ENCODE measurements around the gene CLIC4. TPM values are rescaled to one million over a fixed set of nuclear protein-coding genes. Genes with fewer than 3 reads are reported as not detected.
A peak's percentile ranks its signal among the peaks of the same experiment; 100 is the strongest.
"Not testable (repeated sequence)": the region's sequence is repeated elsewhere in the genome, so short reads cannot be mapped to it uniquely, and the experiment has no call there.

CLIC4 gene
- total and polyA plus RNA-seq, 5 donors, result 110 to 248 (median 229) TPM

DNA sequence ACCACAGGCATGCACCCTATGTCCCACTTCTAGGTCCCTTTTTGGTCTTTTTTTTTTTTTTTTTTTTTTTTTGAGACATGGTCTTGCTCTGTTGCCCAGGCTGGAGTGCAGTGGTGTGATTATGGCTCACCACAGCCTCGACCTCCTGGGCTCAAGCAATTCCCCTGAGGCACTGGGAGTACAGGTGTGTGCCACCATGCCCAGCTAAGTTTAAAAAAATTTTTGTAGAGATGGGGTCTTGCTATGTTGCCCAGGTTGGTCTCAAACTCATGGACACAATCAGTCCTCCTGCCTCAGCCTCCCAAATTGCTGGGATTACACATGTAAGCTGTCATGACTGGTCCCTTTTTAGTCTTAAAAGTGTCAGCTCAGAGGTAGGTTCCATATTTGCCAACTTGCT is 75.0 kb downstream of the CLIC4 start:
- WGBS, result 85% methylated on average over 1 of the region's 1 CpG
- intact Hi-C loops (cut with DNase I), result loop anchor here in 2 of 4 donors (10.0 kb wide), 2 partner anchors 55 to 75 kb away; partner anchors contain the start of gene CLIC4 (in 1 of the 2)
- not testable (repeated sequence) for DNase-seq; ATAC-seq; H3K9me3 ChIP-seq (ENCODE audit: control insufficient read depth, low read length); H3K27ac ChIP-seq (ENCODE audit: low read length); H3K4me1 ChIP-seq (ENCODE audit: control insufficient read depth, insufficient read depth, low read length); H3K27me3 ChIP-seq (ENCODE audit: control insufficient read depth, insufficient read depth); H3K4me3 ChIP-seq (ENCODE audit: low read length)

DNA sequence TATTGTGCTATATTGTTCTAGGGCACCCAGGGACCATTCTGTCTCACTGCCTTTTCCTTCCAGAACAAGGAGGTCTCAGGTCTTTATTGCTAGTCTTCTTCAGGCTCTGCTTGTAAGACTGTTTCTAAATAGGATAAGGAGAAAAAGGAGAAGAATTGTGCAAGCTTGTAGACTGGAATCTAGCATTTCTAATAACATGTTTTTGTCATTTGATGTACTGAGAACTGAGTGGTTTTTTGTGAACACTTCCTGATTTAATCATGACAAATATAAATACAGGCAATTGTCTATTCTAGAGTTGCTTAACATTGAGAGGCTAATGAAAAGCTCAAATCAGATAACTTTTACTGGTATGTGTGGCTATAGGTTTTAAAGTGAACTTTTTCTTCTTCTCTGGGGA is 77.6 kb downstream of the CLIC4 start:
- H3K9me3 ChIP-seq (ENCODE audit: control insufficient read depth, low read length), result no peaks in the 10 kb centered on the region
- no peak for DNase-seq
- H3K4me3 ChIP-seq (ENCODE audit: low read length), result no peak overlapping the region
- intact Hi-C loops (cut with DNase I), result loop anchor here in 2 of 4 donors (10.0 kb wide), 2 partner anchors 58 to 78 kb away; partner anchors contain the start of gene CLIC4 (in 1 of the 2)
- H3K27me3 ChIP-seq (ENCODE audit: control insufficient read depth, insufficient read depth), result no peaks in the 10 kb centered on the region
- H3K4me1 ChIP-seq (ENCODE audit: control insufficient read depth, insufficient read depth, low read length), result peaks cover 5% of the 10 kb centered on the region
- H3K27ac ChIP-seq (ENCODE audit: low read length), result no peak overlapping the region
- ATAC-seq, result no peak

DNA sequence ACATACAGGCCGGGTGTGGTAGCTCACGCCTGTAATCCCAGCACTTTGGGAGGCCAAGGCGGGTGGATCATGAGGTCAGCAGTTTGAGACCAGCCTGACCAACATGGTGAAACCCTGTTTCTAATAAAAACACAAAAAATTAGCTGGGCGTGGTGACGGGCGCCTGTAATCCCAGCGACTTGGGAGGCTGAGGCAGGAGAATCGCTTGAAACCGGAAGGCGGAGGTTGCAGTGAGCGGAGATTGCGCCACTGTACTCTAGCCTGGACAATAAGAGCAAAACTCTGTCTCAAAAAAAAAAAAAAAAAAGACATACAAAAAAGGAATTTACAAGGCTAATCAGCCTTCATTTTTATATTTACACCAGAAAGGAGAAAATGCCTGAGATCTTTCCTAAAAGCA is 78.2 kb downstream of the CLIC4 start:
- not testable (repeated sequence) for H3K9me3 ChIP-seq (ENCODE audit: control insufficient read depth, low read length); H3K27ac ChIP-seq (ENCODE audit: low read length); ATAC-seq; H3K27me3 ChIP-seq (ENCODE audit: control insufficient read depth, insufficient read depth); H3K4me1 ChIP-seq (ENCODE audit: control insufficient read depth, insufficient read depth, low read length); H3K4me3 ChIP-seq (ENCODE audit: low read length)
- peak in 1 of 3 donors; percentile 65 for DNase-seq
- intact Hi-C loops (cut with DNase I), result loop anchor here in 2 of 4 donors (10.0 kb wide), 2 partner anchors 59 to 79 kb away; partner anchors contain the start of gene CLIC4 (in 1 of the 2)
- 90% methylated on average over 12 of the region's 12 CpGs for WGBS

DNA sequence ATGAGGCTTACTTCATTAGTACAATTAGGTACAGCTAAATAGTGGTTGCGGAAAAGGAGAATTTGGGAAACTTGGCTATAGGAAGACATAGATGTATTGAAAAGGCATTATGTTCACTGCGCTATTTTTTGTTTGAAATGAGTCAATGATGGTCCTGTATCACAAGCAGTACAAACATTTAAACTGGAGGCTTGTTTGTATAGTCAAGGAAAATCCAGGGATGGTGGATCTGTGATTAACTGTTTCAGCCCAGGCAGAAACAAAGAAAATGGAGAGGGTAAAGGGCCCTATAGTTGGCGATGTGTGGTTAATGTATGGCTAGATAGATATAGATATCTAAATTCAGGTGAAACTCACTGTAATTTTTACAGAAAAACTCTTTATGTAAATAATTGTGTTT is 79.9 kb downstream of the CLIC4 start:
- no peak for DNase-seq
- no peak for ATAC-seq
- Histone ChIP-seq H3K9me3 (ENCODE audit: control insufficient read depth, low read length) (no peaks in the 10 kb centered on the region), H3K4me3 (ENCODE audit: low read length) (no peak overlapping the region), H3K27ac (ENCODE audit: low read length) (no peak overlapping the region), H3K4me1 (ENCODE audit: control insufficient read depth, insufficient read depth, low read length) (peaks cover 5% of the 10 kb centered on the region), H3K27me3 (ENCODE audit: control insufficient read depth, insufficient read depth) (no peaks in the 10 kb centered on the region)
- WGBS, result 98% methylated on average over 3 of the region's 3 CpGs
- intact Hi-C loops (cut with DNase I), result loop anchor here in 3 of 4 donors (5.0 to 10.0 kb wide), 3 partner anchors 60 to 80 kb away; partner anchors contain the start of gene CLIC4 (in 2 of the 3)

DNA sequence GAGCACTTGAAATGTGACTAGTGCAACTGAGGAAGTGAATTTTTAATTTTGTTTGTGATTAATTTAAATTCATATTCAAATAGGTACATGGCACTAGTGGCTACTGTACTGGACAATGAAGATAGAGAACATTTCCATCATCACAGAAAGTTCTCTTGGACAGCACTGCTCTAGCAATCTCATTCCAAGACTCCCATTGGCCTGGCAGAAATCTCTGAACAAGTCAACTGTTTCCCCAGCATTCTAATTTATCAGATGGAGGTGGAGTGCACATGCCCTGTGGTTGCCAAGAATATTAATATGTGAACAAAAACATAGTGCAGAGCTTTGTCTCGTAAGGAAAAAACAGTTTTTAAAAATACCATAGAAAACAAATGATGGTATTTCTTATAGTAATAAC is 81.3 kb downstream of the CLIC4 start:
- intact Hi-C loops (cut with DNase I), result loop anchor here in 3 of 4 donors (5.0 to 10.0 kb wide), 3 partner anchors 62 to 82 kb away; partner anchors contain the start of gene CLIC4 (in 2 of the 3)

DNA sequence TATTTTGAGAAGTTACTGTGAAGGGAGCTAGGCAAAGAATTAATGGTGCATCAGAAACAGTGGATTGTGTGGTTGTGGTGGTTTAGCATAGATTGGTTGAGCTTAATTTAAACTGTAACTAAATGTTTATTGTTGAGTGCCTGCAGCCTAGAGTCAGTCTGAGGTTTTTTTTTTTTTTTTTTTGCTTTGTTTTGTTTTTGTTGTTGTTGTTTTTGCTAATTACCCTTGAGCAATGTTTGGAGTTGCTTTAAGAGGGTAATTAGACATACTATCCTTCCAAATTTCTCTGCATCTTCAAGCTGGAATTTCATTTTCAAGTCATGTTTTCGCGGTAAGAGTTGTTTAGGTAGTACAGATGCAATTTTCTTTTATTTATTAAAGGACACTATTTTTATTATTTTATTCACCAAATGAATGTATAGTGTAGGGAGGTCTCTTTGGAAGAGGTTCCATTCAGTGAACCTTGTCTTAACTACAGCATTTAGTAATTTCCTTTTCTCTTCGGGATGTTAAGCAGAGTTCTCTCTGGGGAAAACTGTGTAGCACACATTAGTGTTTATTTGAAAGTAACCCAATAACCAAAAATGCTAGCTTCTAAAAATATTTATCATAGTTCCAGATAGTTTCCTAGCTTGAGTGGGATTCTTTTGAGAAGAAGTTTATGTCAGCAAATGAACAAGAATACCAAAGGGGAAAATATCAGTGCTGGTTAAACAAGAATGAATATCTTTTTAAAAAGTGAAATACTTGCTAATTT is 82.3 kb downstream of the CLIC4 start:
- WGBS, result 59% methylated on average over 3 of the region's 3 CpGs
- Histone ChIP-seq H3K4me3 (ENCODE audit: low read length) (no peak overlapping the region), H3K27me3 (ENCODE audit: control insufficient read depth, insufficient read depth) (no peaks in the 10 kb centered on the region), H3K4me1 (ENCODE audit: control insufficient read depth, insufficient read depth, low read length) (peaks cover 2% of the 10 kb centered on the region), H3K27ac (ENCODE audit: low read length) (no peak overlapping the region), H3K9me3 (ENCODE audit: control insufficient read depth, low read length) (no peaks in the 10 kb centered on the region)
- intact Hi-C loops (cut with DNase I), result loop anchor here in 3 of 4 donors (5.0 to 10.0 kb wide), 3 partner anchors 63 to 83 kb away; partner anchors contain the start of gene CLIC4 (in 2 of the 3)
- ATAC-seq (no peak), DNase-seq (no peak)

More for the DNA sequence above, 81.3 kb downstream of the CLIC4 start:
- H3K4me1 ChIP-seq (ENCODE audit: control insufficient read depth, insufficient read depth, low read length), result peaks cover 5% of the 10 kb centered on the region
- WGBS, result 29% methylated on average over 1 of the region's 1 CpG
- no peaks in the 10 kb centered on the region for H3K9me3 ChIP-seq (ENCODE audit: control insufficient read depth, low read length)
- no peaks in the 10 kb centered on the region for H3K27me3 ChIP-seq (ENCODE audit: control insufficient read depth, insufficient read depth)
- no peak overlapping the region for H3K4me3 ChIP-seq (ENCODE audit: low read length)
- ATAC-seq (peak in 1 of 2 donors; percentile 55), DNase-seq (no peak)
- no peak overlapping the region for H3K27ac ChIP-seq (ENCODE audit: low read length)

DNA sequence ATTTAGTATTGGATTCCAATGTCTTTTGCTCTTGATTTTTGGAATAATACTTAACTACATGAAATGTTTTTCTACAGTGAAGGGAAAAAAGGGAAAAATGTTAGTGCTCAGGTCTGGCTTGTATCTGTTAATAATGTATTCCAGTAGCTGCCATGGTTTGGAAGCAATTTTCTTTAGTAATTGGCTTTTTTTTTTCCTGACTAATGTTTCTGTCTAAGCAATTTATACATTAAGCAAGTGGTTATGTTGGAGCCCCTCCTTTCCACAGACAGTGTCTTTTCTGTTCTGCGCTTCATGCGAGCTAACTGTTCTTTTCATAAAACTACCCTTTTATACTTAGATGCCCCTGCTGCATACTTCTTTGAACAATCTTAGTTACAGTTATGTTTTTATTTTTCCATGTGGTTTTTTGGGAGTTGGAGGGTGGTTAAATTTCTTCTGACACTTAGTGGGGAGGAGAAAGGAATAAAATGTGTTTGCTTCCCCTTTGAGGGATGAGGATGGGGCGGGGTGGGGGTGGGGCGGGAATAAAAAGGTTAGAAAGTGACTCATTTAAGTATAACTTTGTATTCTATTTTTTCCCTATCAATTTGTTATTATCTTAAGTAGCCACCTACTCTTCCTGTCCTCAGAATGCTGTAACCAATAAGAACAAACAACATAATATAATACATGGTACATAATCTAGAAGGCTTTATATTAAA is 83.1 kb downstream of the CLIC4 start:
- intact Hi-C loops (cut with DNase I), result loop anchor here in 3 of 4 donors (5.0 to 10.0 kb wide), 3 partner anchors 64 to 84 kb away; partner anchors contain the start of gene CLIC4 (in 2 of the 3)
- H3K27me3 ChIP-seq (ENCODE audit: control insufficient read depth, insufficient read depth), result no peaks in the 10 kb centered on the region
- ATAC-seq, result peak in 1 of 2 donors; percentile 40
- DNase-seq, result no peak
- H3K27ac ChIP-seq (ENCODE audit: low read length), result no peak overlapping the region
- H3K4me3 ChIP-seq (ENCODE audit: low read length), result no peak overlapping the region
- peaks cover 2% of the 10 kb centered on the region for H3K4me1 ChIP-seq (ENCODE audit: control insufficient read depth, insufficient read depth, low read length)
- 66% methylated on average over 4 of the region's 4 CpGs for whole genome bisulfite sequencing
- no peaks in the 10 kb centered on the region for H3K9me3 ChIP-seq (ENCODE audit: control insufficient read depth, low read length)

DNA sequence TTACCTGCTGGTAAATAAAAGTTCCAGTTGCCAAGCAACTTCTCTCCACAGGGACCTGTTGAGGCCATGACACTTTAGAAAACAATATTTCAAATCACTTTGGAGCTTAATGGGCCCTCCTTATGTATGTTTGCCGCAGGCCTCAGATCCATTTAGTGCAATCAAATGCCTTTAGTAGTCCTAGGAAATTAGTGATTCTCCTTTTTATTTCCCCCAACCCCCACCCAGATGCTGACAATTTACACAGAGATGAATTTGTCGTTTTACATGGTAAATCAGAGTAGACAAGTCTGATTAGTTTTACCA is 83.6 kb downstream of the CLIC4 start:
- 60% methylated on average over 2 of the region's 2 CpGs for WGBS
- Histone ChIP-seq H3K9me3 (ENCODE audit: control insufficient read depth, low read length) (no peaks in the 10 kb centered on the region), H3K27me3 (ENCODE audit: control insufficient read depth, insufficient read depth) (no peaks in the 10 kb centered on the region), H3K4me1 (ENCODE audit: control insufficient read depth, insufficient read depth, low read length) (peaks cover 2% of the 10 kb centered on the region), H3K27ac (ENCODE audit: low read length) (no peak overlapping the region), H3K4me3 (ENCODE audit: low read length) (no peak overlapping the region)
- ATAC-seq (no peak), DNase-seq (no peak)
- intact Hi-C loops (cut with DNase I), result loop anchor here in 3 of 4 donors (5.0 to 10.0 kb wide), 3 partner anchors 64 to 84 kb away; partner anchors contain the start of gene CLIC4 (in 2 of the 3)

DNA sequence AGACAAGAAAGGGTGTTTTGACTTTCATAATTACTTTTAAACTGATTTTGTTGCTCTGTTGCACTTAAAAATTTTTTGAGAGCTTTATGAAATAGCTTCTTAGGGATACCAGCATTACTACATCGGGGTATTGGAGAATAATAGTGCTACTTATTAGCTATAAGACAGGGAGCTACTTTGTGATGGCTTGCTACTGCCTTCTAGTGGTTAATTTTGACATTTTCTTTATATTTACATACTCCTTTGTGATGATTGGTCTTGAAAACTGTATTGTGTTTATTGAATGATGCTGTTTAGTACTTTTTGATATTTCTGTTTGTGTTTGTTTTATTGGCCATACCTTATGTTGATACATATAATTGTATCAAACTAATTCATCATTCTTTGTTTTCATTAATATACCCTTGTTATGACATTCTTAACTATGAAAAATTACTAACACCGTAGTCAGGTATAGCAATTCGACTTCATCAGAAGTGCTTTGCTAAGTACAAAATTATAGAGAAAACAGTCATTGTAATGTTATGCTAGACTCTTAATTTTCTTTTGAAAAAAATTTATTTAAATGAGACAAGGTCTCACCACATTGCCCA is 85.5 kb downstream of the CLIC4 start:
- intact Hi-C loops (cut with DNase I), result loop anchor here in 3 of 4 donors (2.0 kb wide), 1 partner anchor 142 kb away; no protein-coding TSS in a partner anchor
- 59% methylated on average over 3 of the region's 3 CpGs for WGBS
- H3K4me3 ChIP-seq (ENCODE audit: low read length), result no peak overlapping the region
- peaks cover 2% of the 10 kb centered on the region for H3K4me1 ChIP-seq (ENCODE audit: control insufficient read depth, insufficient read depth, low read length)
- ATAC-seq (peak; percentile 80 to 86), DNase-seq (no peak)
- H3K9me3 ChIP-seq (ENCODE audit: control insufficient read depth, low read length), result no peaks in the 10 kb centered on the region
- no peak overlapping the region for H3K27ac ChIP-seq (ENCODE audit: low read length)
- H3K27me3 ChIP-seq (ENCODE audit: control insufficient read depth, insufficient read depth), result no peaks in the 10 kb centered on the region

DNA sequence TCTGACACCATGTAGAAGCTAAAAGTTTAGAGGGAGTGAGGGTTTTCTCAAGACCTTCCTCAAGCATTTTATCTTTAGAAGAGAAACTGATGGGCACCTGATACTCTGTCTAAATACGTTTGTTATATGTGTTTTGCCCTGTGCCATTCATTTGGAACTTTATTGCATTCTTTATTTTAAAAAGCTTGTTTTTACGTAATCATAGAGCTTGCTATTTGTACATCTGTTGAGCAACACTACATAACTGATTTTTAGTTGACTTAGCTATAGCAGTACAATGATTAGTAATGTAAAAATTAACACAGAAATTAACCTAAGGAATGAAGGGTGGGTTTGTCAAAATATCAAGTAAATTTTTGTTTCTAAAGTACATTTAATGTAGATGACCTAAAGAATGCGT is 96.3 kb downstream of the CLIC4 start:
- Histone ChIP-seq H3K9me3 (ENCODE audit: control insufficient read depth, low read length) (no peaks in the 10 kb centered on the region), H3K27ac (ENCODE audit: low read length) (no peak overlapping the region), H3K27me3 (ENCODE audit: control insufficient read depth, insufficient read depth) (no peaks in the 10 kb centered on the region), H3K4me1 (ENCODE audit: control insufficient read depth, insufficient read depth, low read length) (no peaks in the 10 kb centered on the region), H3K4me3 (ENCODE audit: low read length) (no peak overlapping the region)
- 85% methylated on average over 3 of the region's 3 CpGs for WGBS
- intact Hi-C loops (cut with DNase I), result loop anchor here in 1 of 4 donors (10.0 kb wide), 1 partner anchor 363 kb away; no protein-coding TSS in a partner anchor
- DNase-seq (no peak), ATAC-seq (no peak)

Measured in right cardiac atrium (tissue), 5 donors.